HG02759 (cell line): ENCODE results near the gene BRSK1.
A peak's percentile ranks its signal among the peaks of the same experiment; 100 is the strongest.
"Not testable (repeated sequence)": the region's sequence is repeated elsewhere in the genome, so short reads cannot be mapped to it uniquely, and the experiment has no call there.

Source experiments
- ATAC-seq: cut with Tn5 transposase; IDR thresholded peaks from one replicate; pipeline ENCODE4 v1.9.1; 2021; ENCODE audit warnings: mild to moderate bottlenecking, moderate library complexity; ENCODE audit not compliant: unreplicated experiment

The BRSK1 gene

GRCh38 chr19:55325172-55325571 is 41.4 kb downstream of the BRSK1 start, which contains the start of gene TMEM150B:
Gene TMEM150B (minus strand): TSS chr19:55325341. CDS start chr19:55321036, 4,305 bp downstream.
- ATAC-seq, result no peak

- ATAC-seq, result not testable (repeated sequence)
Observed at GRCh38 chr19:55328774-55329318, 45.0 kb downstream of the BRSK1 start.

- ATAC-seq, result not testable (repeated sequence)
Observed at GRCh38 chr19:55329791-55330190, 46.0 kb downstream of the BRSK1 start.

- no peak for ATAC-seq
Observed at GRCh38 chr19:55333870-55334269, 50.1 kb downstream of the BRSK1 start.

- no peak for ATAC-seq
Observed at GRCh38 chr19:55336101-55336500, 52.3 kb downstream of the BRSK1 start.

- ATAC-seq, result peak; percentile 83
Observed at GRCh38 chr19:55339105-55339888, 55.5 kb downstream of the BRSK1 start, which contains the start of gene KMT5C. Gene KMT5C (plus strand): TSS chr19:55339876. CDS start chr19:55341937, 2,061 bp downstream.

- no peak for ATAC-seq
Observed at GRCh38 chr19:55339889-55340783, 56.3 kb downstream of the BRSK1 start.

- no peak for ATAC-seq
Observed at GRCh38 chr19:55340784-55341147, 57.0 kb downstream of the BRSK1 start.

GRCh38 chr19:55341171-55341588 is 57.4 kb downstream of the BRSK1 start:
- no peak for ATAC-seq

- no peak for ATAC-seq
Observed at GRCh38 chr19:55341595-55342531, 58.1 kb downstream of the BRSK1 start.

- no peak for ATAC-seq
Observed at GRCh38 chr19:55344444-55344843, 60.6 kb downstream of the BRSK1 start.

- no peak for ATAC-seq
Observed at GRCh38 chr19:55345101-55345817, 61.5 kb downstream of the BRSK1 start.

GRCh38 chr19:55345818-55346724 is 62.3 kb downstream of the BRSK1 start:
- no peak for ATAC-seq

- no peak for ATAC-seq
Observed at GRCh38 chr19:55346725-55347441, 63.1 kb downstream of the BRSK1 start.

GRCh38 chr19:55347442-55348009 is 63.7 kb downstream of the BRSK1 start:
- ATAC-seq, result no peak

GRCh38 chr19:55348317-55349034 is 64.7 kb downstream of the BRSK1 start:
- ATAC-seq, result no peak
